ENCODE data around the gene CLDN15. TPM values are rescaled to one million over a fixed set of nuclear protein-coding genes. Genes with fewer than 3 reads are reported as not detected.
"Not testable (repeated sequence)": the region's sequence is repeated elsewhere in the genome, so short reads cannot be mapped to it uniquely, and the experiment has no call there.

The CLDN15 gene
- total RNA-seq, 2 donors from 2014 or later: 9.2 to 17.4 TPM

DNA sequence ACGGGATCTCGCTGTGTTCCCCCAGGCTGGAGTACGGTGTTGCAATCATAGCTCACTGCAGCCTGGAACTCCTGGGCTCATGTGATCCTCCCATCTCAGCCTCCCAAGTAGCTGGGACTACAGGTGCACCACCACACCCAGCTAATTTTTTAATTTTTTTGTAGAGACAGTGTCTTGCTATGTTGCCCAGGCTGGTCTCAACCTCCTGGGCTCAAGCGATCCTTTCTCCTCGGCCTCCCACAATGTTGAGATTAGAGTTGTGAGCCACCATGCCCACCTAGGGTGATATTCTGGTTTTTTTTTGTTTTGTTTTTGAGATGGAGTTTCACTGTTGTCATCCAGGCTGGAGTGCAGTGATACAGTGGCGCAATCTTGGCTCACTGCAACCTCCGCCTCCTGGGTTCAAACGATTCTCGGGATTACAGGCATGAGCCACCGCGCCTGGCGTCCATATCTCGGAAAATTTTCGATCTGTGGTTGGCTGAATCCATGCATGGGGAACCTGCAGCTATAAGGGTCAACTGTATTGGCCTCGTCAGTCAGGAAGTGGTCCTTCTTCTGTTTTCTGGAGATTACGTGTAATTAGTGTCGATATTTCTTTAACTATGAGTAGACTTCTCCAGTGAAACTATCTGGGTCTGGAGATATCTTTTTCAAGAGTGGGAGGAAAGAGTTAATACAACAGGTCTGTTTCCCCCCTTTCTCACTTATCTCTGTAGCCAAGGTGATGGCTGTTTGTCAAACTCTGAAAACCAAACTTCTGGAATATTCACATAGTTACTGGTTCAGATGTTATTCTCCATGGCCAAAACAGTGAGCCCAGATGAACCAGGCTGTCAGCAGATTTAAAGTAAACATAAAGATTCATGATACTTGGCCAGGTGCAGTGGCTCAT is 28.3 kb upstream of the CLDN15 start:
- 80% methylated on average over 17 of the region's 17 CpGs for WGBS

DNA sequence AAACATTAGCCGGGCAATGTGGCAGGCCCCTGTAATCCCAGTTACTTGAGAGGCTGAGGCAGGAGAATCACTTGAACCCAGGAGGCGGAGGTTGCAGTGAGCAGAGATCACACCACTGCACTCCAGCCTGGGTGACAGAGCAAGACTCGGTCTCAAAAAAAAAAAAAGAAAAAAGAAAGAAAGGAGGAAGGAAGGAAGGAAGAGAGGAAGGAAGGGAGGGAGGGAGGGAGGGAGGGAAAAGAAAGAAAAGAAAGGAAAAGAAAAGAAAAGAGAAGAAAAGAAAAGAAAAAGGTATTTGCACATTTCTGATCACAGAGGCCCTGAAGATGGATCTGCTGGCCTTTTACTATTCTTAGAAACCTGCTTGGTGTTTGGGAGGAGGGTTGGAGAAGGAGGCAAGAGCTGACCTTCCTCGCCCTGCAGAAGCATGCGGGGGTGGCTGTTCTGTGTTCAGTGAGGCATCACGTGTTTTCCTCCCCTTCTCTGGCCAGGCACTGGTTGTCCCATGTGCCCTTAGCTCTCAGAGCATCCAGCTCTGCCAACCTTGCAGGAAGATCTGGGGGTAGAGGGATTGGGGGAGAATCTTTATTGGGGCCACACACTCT is 26.6 kb upstream of the CLDN15 start:
- 52% methylated on average over 6 of the region's 6 CpGs for WGBS
- H3K9me3 ChIP-seq; H3K27ac ChIP-seq; H3K4me1 ChIP-seq (replicated peaks); DNase-seq (ENCODE audit: low spot score); intact Hi-C loops (cut with DNase I); H3K27me3 ChIP-seq (replicated peaks; ENCODE audit: insufficient read depth); H3K36me3 ChIP-seq; H3K4me3 ChIP-seq: not testable (repeated sequence)

More for the DNA sequence above, 28.3 kb upstream of the CLDN15 start:
- no peak overlapping the region for H3K4me3 ChIP-seq
- H3K36me3 ChIP-seq: no peaks in the 10 kb centered on the region
- no peaks in the 10 kb centered on the region for H3K9me3 ChIP-seq
- DNase-seq (ENCODE audit: low spot score): no peak
- H3K4me1 ChIP-seq (replicated peaks): no peaks in the 10 kb centered on the region
- TF ChIP-seq POLR2A (IDR thresholded peaks at IDR 0.05): no peak
- TF ChIP-seq, protein P1, sequence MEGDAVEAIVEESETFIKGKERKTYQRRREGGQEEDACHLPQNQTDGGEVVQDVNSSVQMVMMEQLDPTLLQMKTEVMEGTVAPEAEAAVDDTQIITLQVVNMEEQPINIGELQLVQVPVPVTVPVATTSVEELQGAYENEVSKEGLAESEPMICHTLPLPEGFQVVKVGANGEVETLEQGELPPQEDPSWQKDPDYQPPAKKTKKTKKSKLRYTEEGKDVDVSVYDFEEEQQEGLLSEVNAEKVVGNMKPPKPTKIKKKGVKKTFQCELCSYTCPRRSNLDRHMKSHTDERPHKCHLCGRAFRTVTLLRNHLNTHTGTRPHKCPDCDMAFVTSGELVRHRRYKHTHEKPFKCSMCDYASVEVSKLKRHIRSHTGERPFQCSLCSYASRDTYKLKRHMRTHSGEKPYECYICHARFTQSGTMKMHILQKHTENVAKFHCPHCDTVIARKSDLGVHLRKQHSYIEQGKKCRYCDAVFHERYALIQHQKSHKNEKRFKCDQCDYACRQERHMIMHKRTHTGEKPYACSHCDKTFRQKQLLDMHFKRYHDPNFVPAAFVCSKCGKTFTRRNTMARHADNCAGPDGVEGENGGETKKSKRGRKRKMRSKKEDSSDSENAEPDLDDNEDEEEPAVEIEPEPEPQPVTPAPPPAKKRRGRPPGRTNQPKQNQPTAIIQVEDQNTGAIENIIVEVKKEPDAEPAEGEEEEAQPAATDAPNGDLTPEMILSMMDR (IDR thresholded peaks at IDR 0.05): no peak
- no peak for TF ChIP-seq POLR2AphosphoS5 (IDR thresholded peaks at IDR 0.05)
- no peaks in the 10 kb centered on the region for H3K27me3 ChIP-seq (replicated peaks; ENCODE audit: insufficient read depth)
- intact Hi-C loops (cut with DNase I): no loop called here
- H3K27ac ChIP-seq: no peak overlapping the region

DNA sequence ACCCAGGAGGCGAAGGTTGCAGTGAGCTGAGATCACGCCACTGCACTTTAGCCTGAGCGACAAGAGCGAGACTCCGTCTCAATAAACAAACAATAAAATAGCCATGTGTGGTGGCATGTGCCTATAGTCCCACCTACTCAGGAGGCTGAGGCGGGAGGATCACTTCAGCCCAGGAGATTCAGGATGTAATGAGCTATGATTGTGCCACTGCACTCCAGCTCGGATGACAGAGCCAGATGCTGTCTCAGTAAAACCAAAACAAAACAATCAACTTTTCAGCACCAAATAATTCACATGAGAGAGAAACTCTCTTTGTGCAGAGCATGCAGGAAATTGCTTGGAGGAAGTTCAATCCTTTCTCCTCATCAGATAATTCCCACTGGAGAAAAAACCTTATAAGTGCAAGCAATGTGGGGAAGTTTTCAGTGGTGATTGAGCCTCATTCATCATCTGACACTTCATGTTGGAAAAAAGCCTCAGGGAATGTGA is 20.7 kb upstream of the CLDN15 start:
- no peak for DNase-seq (ENCODE audit: low spot score)
- no peak overlapping the region for H3K27ac ChIP-seq
- WGBS: 40% methylated on average over 7 of the region's 7 CpGs
- intact Hi-C loops (cut with DNase I): no loop called here
- no peak overlapping the region for H3K4me3 ChIP-seq
- TF ChIP-seq, protein P1 (IDR thresholded peaks at IDR 0.05): no peak
- no peak for TF ChIP-seq POLR2A (IDR thresholded peaks at IDR 0.05)
- no peaks in the 10 kb centered on the region for H3K27me3 ChIP-seq (replicated peaks; ENCODE audit: insufficient read depth)
- H3K36me3 ChIP-seq: no peaks in the 10 kb centered on the region
- H3K9me3 ChIP-seq: no peaks in the 10 kb centered on the region
- H3K4me1 ChIP-seq (replicated peaks): no peaks in the 10 kb centered on the region

DNA sequence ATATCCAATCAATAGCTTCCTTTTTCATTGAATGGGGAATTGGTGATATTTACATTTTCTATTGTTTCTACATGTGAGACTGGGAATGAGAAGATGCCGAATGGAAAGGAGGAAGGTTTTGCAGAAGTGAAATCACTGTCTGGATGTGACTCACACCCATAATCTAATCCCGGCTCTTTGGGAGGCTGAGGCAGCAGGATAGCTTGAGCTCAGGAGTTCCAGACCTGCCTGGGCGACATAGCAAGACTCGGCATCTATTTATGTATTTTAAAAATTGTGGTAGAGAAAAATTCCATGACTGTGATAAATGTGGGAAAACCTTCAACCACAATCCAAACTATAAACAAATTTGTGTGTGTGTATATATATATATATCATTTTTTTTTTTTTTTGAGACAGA is 18.2 kb upstream of the CLDN15 start:
- H3K27me3 ChIP-seq (replicated peaks; ENCODE audit: insufficient read depth): no peaks in the 10 kb centered on the region
- intact Hi-C loops (cut with DNase I): no loop called here
- WGBS: 77% methylated on average over 4 of the region's 4 CpGs
- no peaks in the 10 kb centered on the region for H3K9me3 ChIP-seq
- H3K27ac ChIP-seq: no peak overlapping the region
- no peak for TF ChIP-seq POLR2A (IDR thresholded peaks at IDR 0.05)
- TF ChIP-seq, protein P1 (IDR thresholded peaks at IDR 0.05): no peak
- no peak for TF ChIP-seq POLR2AphosphoS5 (IDR thresholded peaks at IDR 0.05)
- H3K4me1 ChIP-seq (replicated peaks): no peaks in the 10 kb centered on the region
- no peaks in the 10 kb centered on the region for H3K36me3 ChIP-seq
- H3K4me3 ChIP-seq: no peak overlapping the region
- no peak for DNase-seq (ENCODE audit: low spot score)

DNA sequence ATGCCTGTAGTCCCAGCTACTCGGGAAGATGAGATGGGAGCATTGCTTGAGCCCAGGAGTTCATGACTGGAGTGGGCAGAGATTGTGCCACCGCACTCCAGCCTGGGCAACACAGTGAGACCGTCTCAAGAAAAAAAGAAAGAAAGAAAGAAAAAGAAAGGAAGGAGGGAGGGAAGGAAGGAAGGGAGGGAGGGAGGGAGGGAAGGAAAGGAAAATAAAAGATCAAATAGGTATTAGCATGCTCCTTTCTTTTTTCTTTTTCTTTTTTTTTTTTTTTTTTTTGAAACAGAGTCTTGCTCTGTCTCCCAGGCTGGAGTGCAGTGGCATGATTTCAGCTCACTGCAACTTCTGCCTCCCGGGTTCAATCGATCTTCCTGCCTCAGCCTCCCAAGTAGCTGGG is 15.6 kb upstream of the CLDN15 start:
- H3K4me3 ChIP-seq; H3K36me3 ChIP-seq; H3K4me1 ChIP-seq (replicated peaks); H3K27me3 ChIP-seq (replicated peaks; ENCODE audit: insufficient read depth); H3K9me3 ChIP-seq; H3K27ac ChIP-seq; intact Hi-C loops (cut with DNase I); DNase-seq (ENCODE audit: low spot score): not testable (repeated sequence)
- 84% methylated on average over 5 of the region's 5 CpGs for WGBS

All from prostate gland (tissue), 2 donors.